Fibroblast of lung (primary cell): Measurements from ENCODE around the gene SLC23A3.

Experiments
- CTCF ChIP-seq, 2 donors: IDR thresholded peaks in 1 of 2; conservative IDR thresholded peaks in 1 of 2; 1 replicate in 1 of 2; 2 replicates in 1 of 2; pipeline ENCODE4 v1.5.1; 2011 to 2012; ENCODE audit warnings: low read length in 2 of 2, control low read depth in 1 of 2, inconsistent platforms in 1 of 2, low read depth in 1 of 2, mild to moderate bottlenecking in 1 of 2
- EZH2 ChIP-seq: IDR thresholded peaks from 2 replicates; pipeline ENCODE4 v1.5.1; 2012; ENCODE audit warnings: low read length, control low read depth, mild to moderate bottlenecking; ENCODE audit errors: missing control alignments

GRCh38 chr2:219183151-219183772 is 13.4 kb upstream of the SLC23A3 start:
- TF ChIP-seq EZH2 (no peak), CTCF (conservative IDR thresholded peaks at IDR 0.05 in 1 of 2, IDR thresholded peaks at IDR 0.05 in 1 of 2; ENCODE audit: low read depth in 1 of 2, low read length in 2 of 2) (no peak)
